CD14-positive monocyte (primary cell): ENCODE measurements around the gene UCP3. TPM values are rescaled to one million over a fixed set of nuclear protein-coding genes. Genes with fewer than 3 reads are reported as not detected.

Experiments
- DNase-seq, 3 donors: peaks; one replicate each; pipeline ENCODE4 v3.0.0-alpha.2; 2011 to 2022
- H2AFZ ChIP-seq: 2 replicates; pipeline ENCODE4 v1.6.0; 2012; ENCODE audit warnings: mild to moderate bottlenecking, low read depth, low read length, inconsistent platforms; ENCODE audit not compliant: insufficient read depth, poor library complexity, severe bottlenecking
- H3K27ac ChIP-seq, 2 donors: 1 replicate in 1 of 2; 2 replicates in 1 of 2; pipeline ENCODE4 v1.5.1; 2012 to 2013; ENCODE audit warnings: low read length in 2 of 2, control low read depth in 1 of 2, inconsistent platforms in 1 of 2, low read depth in 1 of 2, mild to moderate bottlenecking in 1 of 2
- H3K27me3 ChIP-seq, 2 donors: one replicate each; pipeline versions ENCODE4 v1.6.0 to v1.6.1; 2011 to 2013; ENCODE audit warnings: low read length in 2 of 2; ENCODE audit not compliant: control insufficient read depth in 2 of 2, insufficient read depth in 2 of 2
- H3K36me3 ChIP-seq, 2 donors: replicated peaks in 1 of 2; 1 replicate in 1 of 2; 2 replicates in 1 of 2; pipeline versions ENCODE4 v1.5.1 to v1.6.1; 2012 to 2013; ENCODE audit warnings: low read length in 2 of 2, control low read depth in 1 of 2, inconsistent platforms in 1 of 2, mild to moderate bottlenecking in 1 of 2; ENCODE audit not compliant: insufficient read depth in 2 of 2, control insufficient read depth in 1 of 2
- H3K4me1 ChIP-seq, 2 donors: 1 replicate in 1 of 2; 2 replicates in 1 of 2; pipeline versions ENCODE4 v1.5.1 to v1.6.1; 2012 to 2013; ENCODE audit warnings: low read length in 2 of 2, control low read depth in 1 of 2, inconsistent platforms in 1 of 2, mild to moderate bottlenecking in 1 of 2, moderate library complexity in 1 of 2; ENCODE audit not compliant: insufficient read depth in 2 of 2, control insufficient read depth in 1 of 2
- H3K4me2 ChIP-seq: replicated peaks from 2 replicates; pipeline ENCODE3; 2012; ENCODE audit warnings: low read length, moderate library complexity, mild to moderate bottlenecking; ENCODE audit not compliant: poor library complexity, severe bottlenecking; ENCODE audit errors: extremely low read depth
- H3K4me3 ChIP-seq, 3 experiments: fragments of 200-600 bp in 1 of 3; sonication (generic) in 1 of 3; replicated peaks in 1 of 3; 1 replicate in 2 of 3; 2 replicates in 1 of 3; pipeline ENCODE4 v1.5.1; 2011 to 2013; ENCODE audit warnings: low read length in 3 of 3, mild to moderate bottlenecking in 3 of 3, control low read depth in 2 of 3, low read depth in 2 of 3, inconsistent platforms in 1 of 3, moderate library complexity in 1 of 3
- H3K79me2 ChIP-seq: 2 replicates; pipeline ENCODE4 v1.6.0; 2012; ENCODE audit warnings: mild to moderate bottlenecking, control low read depth, inconsistent platforms, low read length, moderate library complexity; ENCODE audit not compliant: insufficient read depth
- H3K9ac ChIP-seq: 2 replicates; pipeline ENCODE4 v1.6.0; 2017; ENCODE audit warnings: low read length, mild to moderate bottlenecking; ENCODE audit not compliant: insufficient read depth, poor library complexity, severe bottlenecking
- H3K9me3 ChIP-seq, 2 donors: replicated peaks in 1 of 2; 1 replicate in 1 of 2; 2 replicates in 1 of 2; pipeline versions ENCODE4 v1.5.1 to v1.6.1; 2012 to 2013; ENCODE audit warnings: low read length in 2 of 2, control low read depth in 1 of 2; ENCODE audit not compliant: control insufficient read depth in 1 of 2, insufficient read depth in 1 of 2
- H4K20me1 ChIP-seq: 2 replicates; pipeline ENCODE4 v1.6.0; 2012; ENCODE audit warnings: mild to moderate bottlenecking, low read length, control low read depth, moderate library complexity; ENCODE audit not compliant: insufficient read depth
- H3K27ac Mint-ChIP-seq, 7 donors: one replicate each; pipeline ENCODE4 v1.8.0; 2020; ENCODE audit warnings: mild to moderate bottlenecking in 7 of 7, mixed read lengths in 7 of 7, moderate library complexity in 6 of 7, inconsistent platforms in 2 of 7
- H3K27me3 Mint-ChIP-seq, 3 donors: one replicate each; pipeline ENCODE4 v1.8.0; 2021 to 2022; ENCODE audit warnings: low read depth in 3 of 3, mild to moderate bottlenecking in 3 of 3, mixed read lengths in 3 of 3, moderate library complexity in 3 of 3, inconsistent platforms in 1 of 3
- H3K36me3 Mint-ChIP-seq, 2 donors: one replicate each; pipeline ENCODE4 v1.8.0; 2020; ENCODE audit warnings: mixed read lengths in 2 of 2, inconsistent platforms in 1 of 2, mild to moderate bottlenecking in 1 of 2
- H3K4me1 Mint-ChIP-seq: one replicate; pipeline ENCODE4 v1.8.0; 2020; ENCODE audit warnings: mild to moderate bottlenecking, mixed read lengths
- H3K4me3 Mint-ChIP-seq, 2 donors: one replicate each; pipeline ENCODE4 v1.8.0; 2020; ENCODE audit warnings: mild to moderate bottlenecking in 2 of 2, mixed read lengths in 2 of 2, moderate library complexity in 1 of 2
- H3K9me3 Mint-ChIP-seq, 7 donors: one replicate each; pipeline ENCODE4 v1.8.0; 2020 to 2022; ENCODE audit warnings: mixed read lengths in 7 of 7, mild to moderate bottlenecking in 6 of 7, moderate library complexity in 6 of 7, inconsistent platforms in 2 of 7
- CTCF ChIP-seq: fragments of 200-600 bp; IDR thresholded peaks from one replicate; pipeline ENCODE4 v1.8.0; 2022; ENCODE audit warnings: antibody characterized with exemption, mild to moderate bottlenecking
- WGBS: methylation state at CpG from one replicate; pipeline ENCODE4 v1.1.5; 2013; ENCODE audit warnings: missing lambda C conversion rate; ENCODE audit not compliant: insufficient coverage; 5-methylcytosine and 5-hydroxymethylcytosine counted together
- intact Hi-C, 2 donors: fragments of 100-400 bp; cut with micrococcal nuclease; formaldehyde crosslinking; loops; one replicate each; pipeline versions ENCODE4 v1.15.0 to v1.15.1; 2023
- polyA plus RNA-seq, 3 donors: library from polyadenylated mRNA; depleted of rRNA in 1 of 3; unstranded in 2 of 3; stranded (reverse) in 1 of 3; fragments of 300-500 nt in 2 of 3; fragments of >200 nt in 1 of 3; fragmentation: Illumina TruSeq in 2 of 3; gene quantifications; 1 replicate in 2 of 3; 2 replicates in 1 of 3; pipeline ENCODE4 v1.2.3, GENCODE V29; 2012 to 2021

UCP3 gene
- polyA plus RNA-seq, 3 donors: 3.8 TPM; not detected in 2

GRCh38 chr11:74007691-74008372, 1.1 kb downstream of the UCP3 start:
- WGBS: 91% methylated on average over 4 of the region's 6 CpGs
- TF ChIP-seq CTCF: no peak
- Mint-ChIP-seq H3K36me3 (peaks cover 23 to 43% of the 10 kb centered on the region in 2 donors), H3K27ac (peak overlapping the region in 2 of 7 donors; percentile 31 to 76), H3K9me3 (no peaks in the 10 kb centered on the region), H3K4me1 (peaks cover 18% of the 10 kb centered on the region), H3K27me3 (peaks cover 0 to 2% (median 0%) of the 10 kb centered on the region in 3 donors), H3K4me3 (no peak overlapping the region)
- no peak overlapping the region for H3K9ac ChIP-seq
- H3K79me2 ChIP-seq: no peaks in the 10 kb centered on the region
- H2AFZ ChIP-seq: no peak overlapping the region
- no peaks in the 10 kb centered on the region for H4K20me1 ChIP-seq
- intact Hi-C loops: no loop called here
- no peaks in the 10 kb centered on the region for H3K9me3 ChIP-seq
- no peak overlapping the region for H3K27ac ChIP-seq
- DNase-seq: no peak
- peaks cover 4 to 9% of the 10 kb centered on the region in 2 donors for H3K4me1 ChIP-seq
- peaks cover 4 to 21% of the 10 kb centered on the region in 2 donors for H3K36me3 ChIP-seq
- H3K27me3 ChIP-seq: no peaks in the 10 kb centered on the region
- H3K4me3 ChIP-seq: no peak overlapping the region
- no peak overlapping the region for H3K4me2 ChIP-seq

- no peak for TF ChIP-seq CTCF
- DNase-seq: no peak
- H3K36me3 Mint-ChIP-seq: peaks cover 19 to 35% of the 10 kb centered on the region in 2 donors
- H2AFZ ChIP-seq: no peak overlapping the region
- no peak overlapping the region for H3K9ac ChIP-seq
- intact Hi-C loops: no loop called here
- peak overlapping the region in 3 of 7 donors; percentile 32 to 43 (median 33) for H3K27ac Mint-ChIP-seq
- no peaks in the 10 kb centered on the region for H3K9me3 Mint-ChIP-seq
- peaks cover 0 to 2% (median 0%) of the 10 kb centered on the region in 3 donors for H3K27me3 Mint-ChIP-seq
- peaks cover 18% of the 10 kb centered on the region for H3K4me1 Mint-ChIP-seq
- no peaks in the 10 kb centered on the region for H3K27me3 ChIP-seq
- 92% methylated on average over 5 of the region's 7 CpGs for WGBS
- no peak overlapping the region for H3K27ac ChIP-seq
- H3K4me1 ChIP-seq: peaks cover 4 to 9% of the 10 kb centered on the region in 2 donors
- no peaks in the 10 kb centered on the region for H4K20me1 ChIP-seq
- no peak overlapping the region for H3K4me3 Mint-ChIP-seq
- H3K4me3 ChIP-seq: no peak overlapping the region
- H3K4me2 ChIP-seq: no peak overlapping the region
- peaks cover 4 to 21% of the 10 kb centered on the region in 2 donors for H3K36me3 ChIP-seq
- H3K79me2 ChIP-seq: no peaks in the 10 kb centered on the region
- H3K9me3 ChIP-seq: no peaks in the 10 kb centered on the region
These were observed 2.1 kb downstream of the UCP3 start for GRCh38 chr11:74006743-74007304.
